Heart left ventricle (tissue), 13 donors: ENCODE data around the gene DNM2.

Experiments
- POLR2A ChIP-seq, 2 donors: fragments of 450-650 bp; IDR thresholded peaks; one replicate each; pipeline ENCODE4 v1.6.1; 2017; ENCODE audit warnings: antibody characterized with exemption in 2 of 2, mild to moderate bottlenecking in 2 of 2, moderate library complexity in 2 of 2
- TF ChIP-seq, protein P1 (sequence below), 12 donors: fragments of 200-600 bp; sonication (generic) in 4 of 12; IDR thresholded peaks; one replicate each; pipeline versions ENCODE4 v1.5.0 to v1.8.0; 2018 to 2022; ENCODE audit warnings: antibody characterized with exemption in 12 of 12, mild to moderate bottlenecking in 5 of 12
- donor health status: ischemic (EF 13 %, LVEDD 7.1; RV severe dilation, severe dysfunction).
- donor health status: DM: no; HTN: yes; CAD: no.
- donor health status: DM: no; HTN: no; CAD: no.
- donor health status: ischemic (EF 25% LVEDD 6.9; RV normal size, moderate dysfunction).
- donor health status: ischemic (EF 25% LVEDD 5.7; RV mildly dilated, moderate dysfunction).
- donor health status: ischemic (EF 35%, LVEDD 5.7; RV mildly dilated, moderate dysfunction).
- donor health status: nonischemic (EF 11% LVEDD 7.7; RV severe dilation, severe dysfunction).
- donor health status: DM: yes; HTN: yes; CAD: no.
- donor health status: PGD.
- donor health status: ischemic (EF 29% LVEDD 5.4; RV normal size, mild dysfunction).
- donor health status: nonischemic (EF 23%, LVEDD 6.1; RV moderate dilation, normal function).

DNA sequence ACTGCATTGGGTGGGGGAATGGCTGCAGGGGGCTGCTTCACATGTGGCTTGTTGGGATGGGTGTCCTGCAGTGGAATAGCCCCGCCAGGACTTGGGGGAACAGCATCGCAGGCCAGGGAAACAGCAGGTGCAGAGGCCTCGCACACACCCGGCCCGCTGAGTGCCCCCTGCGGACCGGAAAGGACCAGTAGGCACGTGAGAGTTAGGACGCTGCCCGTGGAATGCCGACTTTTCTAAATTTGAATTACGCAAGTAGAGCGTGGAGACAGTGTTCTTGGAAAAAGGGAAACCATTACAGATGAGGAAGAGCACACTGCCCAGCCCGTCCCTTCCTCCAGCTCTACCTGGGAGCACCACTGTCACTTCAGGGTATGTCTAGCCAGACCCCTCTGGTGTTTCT is 11.5 kb downstream of the DNM2 start:
- no peak for TF ChIP-seq POLR2A (IDR thresholded peaks at IDR 0.05)
- TF ChIP-seq, protein P1, sequence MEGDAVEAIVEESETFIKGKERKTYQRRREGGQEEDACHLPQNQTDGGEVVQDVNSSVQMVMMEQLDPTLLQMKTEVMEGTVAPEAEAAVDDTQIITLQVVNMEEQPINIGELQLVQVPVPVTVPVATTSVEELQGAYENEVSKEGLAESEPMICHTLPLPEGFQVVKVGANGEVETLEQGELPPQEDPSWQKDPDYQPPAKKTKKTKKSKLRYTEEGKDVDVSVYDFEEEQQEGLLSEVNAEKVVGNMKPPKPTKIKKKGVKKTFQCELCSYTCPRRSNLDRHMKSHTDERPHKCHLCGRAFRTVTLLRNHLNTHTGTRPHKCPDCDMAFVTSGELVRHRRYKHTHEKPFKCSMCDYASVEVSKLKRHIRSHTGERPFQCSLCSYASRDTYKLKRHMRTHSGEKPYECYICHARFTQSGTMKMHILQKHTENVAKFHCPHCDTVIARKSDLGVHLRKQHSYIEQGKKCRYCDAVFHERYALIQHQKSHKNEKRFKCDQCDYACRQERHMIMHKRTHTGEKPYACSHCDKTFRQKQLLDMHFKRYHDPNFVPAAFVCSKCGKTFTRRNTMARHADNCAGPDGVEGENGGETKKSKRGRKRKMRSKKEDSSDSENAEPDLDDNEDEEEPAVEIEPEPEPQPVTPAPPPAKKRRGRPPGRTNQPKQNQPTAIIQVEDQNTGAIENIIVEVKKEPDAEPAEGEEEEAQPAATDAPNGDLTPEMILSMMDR (IDR thresholded peaks at IDR 0.05) = no peak
